Keratinocyte (primary cell): ENCODE measurements around the gene CLDN22. TPM values are rescaled to one million over a fixed set of nuclear protein-coding genes. Genes with fewer than 3 reads are reported as not detected.
A peak's percentile ranks its signal among the peaks of the same experiment; 100 is the strongest.

Source experiments
- DNase-seq: peaks from one replicate; pipeline ENCODE4 v3.0.0-alpha.2; 2011; ENCODE audit warnings: low read depth, missing footprints, low spot score
- FAIRE-seq: peaks from 2 replicates; lab custom pipeline; 2011; peaks lifted over from hg19 to GRCh38; lab: Jason Lieb, UNC
- H2AFZ ChIP-seq: 2 replicates; pipeline ENCODE4 v1.6.0; 2012; ENCODE audit warnings: low read length, control low read depth, inconsistent platforms; ENCODE audit not compliant: control insufficient read depth
- H3K27ac ChIP-seq: 2 replicates; pipeline ENCODE4 v1.5.1; 2011; ENCODE audit warnings: low read length; ENCODE audit not compliant: control insufficient read depth, insufficient read depth
- H3K27me3 ChIP-seq: 3 replicates; pipeline ENCODE4 v1.6.0; 2011; ENCODE audit warnings: low read length; ENCODE audit not compliant: control insufficient read depth, insufficient read depth; ENCODE audit errors: extremely low read depth
- H3K36me3 ChIP-seq, 2 experiments: 2 replicates in 1 of 2; 3 replicates in 1 of 2; pipeline ENCODE4 v1.5.1; 2011; ENCODE audit warnings: low read length in 2 of 2, mild to moderate bottlenecking in 1 of 2; ENCODE audit not compliant: control insufficient read depth in 2 of 2, insufficient read depth in 2 of 2; ENCODE audit errors: extremely low read depth in 1 of 2
- H3K4me1 ChIP-seq: 3 replicates; pipeline ENCODE4 v1.5.1; 2011; ENCODE audit warnings: low read length; ENCODE audit not compliant: control insufficient read depth, insufficient read depth; ENCODE audit errors: extremely low read depth
- H3K4me2 ChIP-seq: 3 replicates; pipeline ENCODE4 v1.6.0; 2011; ENCODE audit warnings: low read depth, low read length; ENCODE audit not compliant: control insufficient read depth, insufficient read depth; ENCODE audit errors: extremely low read depth
- H3K4me3 ChIP-seq, 3 experiments: fragments of 200-600 bp in 1 of 3; sonication (generic) in 1 of 3; 2 replicates in 2 of 3; 3 replicates in 1 of 3; pipeline ENCODE4 v1.5.1; 2011 to 2016; ENCODE audit warnings: low read length in 3 of 3, mild to moderate bottlenecking in 3 of 3, control low read depth in 2 of 3, inconsistent platforms in 1 of 3, low read depth in 1 of 3, mixed read lengths in 1 of 3, mixed run types in 1 of 3, moderate library complexity in 1 of 3; ENCODE audit not compliant: control insufficient read depth in 2 of 3, insufficient read depth in 2 of 3; ENCODE audit errors: extremely low read depth in 1 of 3
- H3K79me2 ChIP-seq: 2 replicates; pipeline ENCODE4 v1.6.0; 2012; ENCODE audit warnings: low read length; ENCODE audit not compliant: control insufficient read depth, insufficient read depth
- H3K9ac ChIP-seq: 3 replicates; pipeline ENCODE4 v1.6.0; 2011; ENCODE audit warnings: low read length; ENCODE audit not compliant: control insufficient read depth, insufficient read depth; ENCODE audit errors: extremely low read depth
- H3K9me1 ChIP-seq: 3 replicates; pipeline ENCODE4 v1.6.0; 2011; ENCODE audit warnings: low read length; ENCODE audit not compliant: control insufficient read depth, insufficient read depth; ENCODE audit errors: extremely low read depth
- H3K9me3 ChIP-seq: 2 replicates; pipeline ENCODE4 v1.5.1; 2012; ENCODE audit warnings: low read depth, low read length; ENCODE audit not compliant: control insufficient read depth
- H4K20me1 ChIP-seq: 3 replicates; pipeline ENCODE4 v1.6.0; 2011; ENCODE audit warnings: low read length; ENCODE audit not compliant: control insufficient read depth, insufficient read depth; ENCODE audit errors: extremely low read depth
- CTCF ChIP-seq, 3 experiments: IDR thresholded peaks in 1 of 3; conservative IDR thresholded peaks in 1 of 3; optimal IDR thresholded peaks in 1 of 3; 2 replicates in 2 of 3; 3 replicates in 1 of 3; pipeline versions ENCODE3 to v1.5.1; 2011; ENCODE audit warnings: low read length in 3 of 3, mild to moderate bottlenecking in 3 of 3, moderate library complexity in 2 of 3, control low read depth in 1 of 3, inconsistent platforms in 1 of 3; ENCODE audit not compliant: insufficient read depth in 2 of 3; ENCODE audit errors: extremely low read depth in 1 of 3
- EZH2 ChIP-seq: IDR thresholded peaks from one replicate; pipeline ENCODE4 v1.6.1; 2012; ENCODE audit warnings: inconsistent platforms, mild to moderate bottlenecking, low read length, moderate library complexity
- dilution Hi-C: fragments of 300-500 bp; cut with MboI; formaldehyde crosslinking; loops from one replicate; pipeline ENCODE4 v1.7.0; 2020; ENCODE audit warnings: low sequenced_read_pairs; ENCODE audit not compliant: extremely low pct_ligation_motif_present
- polyA plus RNA-seq, 5 experiments: library from polyadenylated mRNA; depleted of rRNA in 3 of 5; stranded (reverse) in 3 of 5; stranded (forward) in 1 of 5; unstranded in 1 of 5; fragments of >200 nt; gene quantifications; 1 replicate in 1 of 5; 2 replicates in 3 of 5; 3 replicates in 1 of 5; pipeline versions ENCODE4 v1.2.1 to v1.2.3, GENCODE V29; 2011 to 2012; ENCODE audit warnings: missing spikeins in 2 of 5, low read depth in 1 of 5, low replicate concordance in 1 of 5

Gene CLDN22
- polyA plus RNA-seq, 1 donor (not counting 4 experiments of a cell fraction or from before 2014, with no cell fraction given) = 0.03 TPM

- H2AFZ ChIP-seq = no peak overlapping the region
- TF ChIP-seq EZH2 = no peak
- TF ChIP-seq CTCF (optimal IDR thresholded peaks at IDR 0.05 in 1 of 3, IDR thresholded peaks at IDR 0.05 in 1 of 3, conservative IDR thresholded peaks at IDR 0.05 in 1 of 3; ENCODE audit: extremely low read depth in 1 of 3, insufficient read depth in 2 of 3, low read length in 3 of 3) = no peak
- no peaks in the 10 kb centered on the region for H3K36me3 ChIP-seq
- H4K20me1 ChIP-seq = no peaks in the 10 kb centered on the region
- FAIRE-seq (peak; percentile 94), DNase-seq (no peak)
- H3K27me3 ChIP-seq = no peaks in the 10 kb centered on the region
- H3K27ac ChIP-seq = peak overlapping the region; percentile 39
- H3K9me3 ChIP-seq = no peaks in the 10 kb centered on the region
- H3K4me3 ChIP-seq = no peak overlapping the region
- peaks cover 52% of the 10 kb centered on the region for H3K4me1 ChIP-seq
- H3K9ac ChIP-seq = no peak overlapping the region
- peak overlapping the region; percentile 18 for H3K4me2 ChIP-seq
- dilution Hi-C loops = no loop called here
- H3K79me2 ChIP-seq = no peaks in the 10 kb centered on the region
- no peaks in the 10 kb centered on the region for H3K9me1 ChIP-seq
Observed at GRCh38 chr4:183355405-183355804, 35.3 kb upstream of the CLDN22 start.

DNA sequence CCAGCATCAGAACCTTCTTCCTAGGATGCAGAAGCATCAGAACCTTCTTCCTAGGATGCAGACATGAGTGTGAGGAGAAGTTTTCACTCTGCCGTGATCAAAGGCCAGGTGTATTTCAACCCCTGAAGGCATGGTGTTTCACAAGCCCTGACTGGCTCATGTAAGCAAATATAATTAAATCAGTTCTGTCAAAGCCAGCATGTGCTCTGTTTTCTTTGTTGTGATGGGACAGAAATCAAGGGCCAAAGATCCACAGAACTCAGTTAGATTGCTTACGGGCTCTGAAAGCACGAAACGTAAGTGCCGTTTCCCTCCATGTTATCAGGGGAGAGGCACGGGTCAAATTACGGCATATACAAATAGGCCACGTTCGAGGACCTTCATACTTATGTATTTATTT, 34.1 kb upstream of the CLDN22 start:
- H3K4me3 ChIP-seq = peak overlapping the region in 1 of 3 experiments; percentile 3
- peaks cover 56% of the 10 kb centered on the region for H3K4me1 ChIP-seq
- no peaks in the 10 kb centered on the region for H3K9me1 ChIP-seq
- H3K9ac ChIP-seq = no peak overlapping the region
- peak overlapping the region; percentile 55 for H3K27ac ChIP-seq
- dilution Hi-C loops = no loop called here
- H2AFZ ChIP-seq = peak overlapping the region; percentile 2
- FAIRE-seq (peak; percentile 98), DNase-seq (no peak)
- H3K36me3 ChIP-seq = no peaks in the 10 kb centered on the region
- H3K79me2 ChIP-seq = no peaks in the 10 kb centered on the region
- H3K4me2 ChIP-seq = peak overlapping the region; percentile 72
- TF ChIP-seq CTCF (optimal IDR thresholded peaks at IDR 0.05 in 1 of 3, IDR thresholded peaks at IDR 0.05 in 1 of 3, conservative IDR thresholded peaks at IDR 0.05 in 1 of 3; ENCODE audit: extremely low read depth in 1 of 3, insufficient read depth in 2 of 3, low read length in 3 of 3) = no peak
- TF ChIP-seq EZH2 = no peak
- H3K27me3 ChIP-seq = no peaks in the 10 kb centered on the region
- H4K20me1 ChIP-seq = no peaks in the 10 kb centered on the region
- H3K9me3 ChIP-seq = no peaks in the 10 kb centered on the region
